Middle frontal gyrus (tissue), 1 donor: Measurements from ENCODE around the gene IER2.

Experiments used
- DNase-seq: peaks from one replicate; pipeline ENCODE4 v3.0.0-alpha.2; 2015; ENCODE audit warnings: low spot score; ENCODE audit errors: extremely low spot score

IER2 gene, protein sequence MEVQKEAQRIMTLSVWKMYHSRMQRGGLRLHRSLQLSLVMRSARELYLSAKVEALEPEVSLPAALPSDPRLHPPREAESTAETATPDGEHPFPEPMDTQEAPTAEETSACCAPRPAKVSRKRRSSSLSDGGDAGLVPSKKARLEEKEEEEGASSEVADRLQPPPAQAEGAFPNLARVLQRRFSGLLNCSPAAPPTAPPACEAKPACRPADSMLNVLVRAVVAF

DNA sequence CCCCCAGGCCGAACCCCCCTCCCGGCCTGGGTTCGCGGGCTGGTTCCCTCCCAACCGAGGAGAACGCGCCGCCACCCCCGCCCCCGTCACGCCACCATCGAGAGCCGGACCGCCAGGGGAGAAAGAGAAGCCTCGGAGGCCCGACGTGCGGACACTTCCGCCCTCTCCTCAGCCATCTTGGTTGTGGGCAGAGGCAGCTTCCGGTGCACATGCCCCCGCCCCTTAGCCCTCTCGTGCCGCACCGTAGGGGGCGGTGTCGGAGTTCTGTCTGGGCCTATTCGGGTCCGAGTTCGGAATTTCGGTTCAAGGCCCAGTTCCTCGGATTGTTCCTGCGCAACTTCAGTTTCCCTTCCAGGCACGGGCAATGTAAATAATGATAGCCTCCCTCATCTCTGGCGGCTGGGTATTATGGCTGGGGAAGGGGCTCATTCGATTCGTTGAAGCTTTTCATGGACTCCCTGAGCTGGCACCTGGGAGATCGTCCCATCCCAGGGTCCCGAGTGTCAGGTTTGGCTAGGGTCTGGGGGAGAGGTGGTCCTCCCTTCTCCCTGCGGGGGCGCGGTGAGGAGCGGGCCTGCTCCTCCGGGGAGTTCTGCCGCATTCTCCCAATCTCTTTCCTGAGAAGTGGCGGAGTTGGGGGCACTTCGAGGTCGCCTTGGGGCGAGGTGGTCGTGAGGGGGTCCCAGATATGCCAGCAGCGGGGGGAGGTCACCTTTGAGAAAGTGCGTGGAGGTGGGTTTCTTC lies at the start of gene IER2, which contains the start of gene STX10:
Gene IER2 (plus strand): TSS at position 225 of the 744 bp plus-strand sequence. CDS start 2,776 bp downstream, outside the sequence.
Gene STX10 (minus strand): TSS at position 189 of the 744 bp plus-strand sequence. CDS start 202 bp downstream, outside the sequence.
- peak; percentile 94 for DNase-seq

DNA sequence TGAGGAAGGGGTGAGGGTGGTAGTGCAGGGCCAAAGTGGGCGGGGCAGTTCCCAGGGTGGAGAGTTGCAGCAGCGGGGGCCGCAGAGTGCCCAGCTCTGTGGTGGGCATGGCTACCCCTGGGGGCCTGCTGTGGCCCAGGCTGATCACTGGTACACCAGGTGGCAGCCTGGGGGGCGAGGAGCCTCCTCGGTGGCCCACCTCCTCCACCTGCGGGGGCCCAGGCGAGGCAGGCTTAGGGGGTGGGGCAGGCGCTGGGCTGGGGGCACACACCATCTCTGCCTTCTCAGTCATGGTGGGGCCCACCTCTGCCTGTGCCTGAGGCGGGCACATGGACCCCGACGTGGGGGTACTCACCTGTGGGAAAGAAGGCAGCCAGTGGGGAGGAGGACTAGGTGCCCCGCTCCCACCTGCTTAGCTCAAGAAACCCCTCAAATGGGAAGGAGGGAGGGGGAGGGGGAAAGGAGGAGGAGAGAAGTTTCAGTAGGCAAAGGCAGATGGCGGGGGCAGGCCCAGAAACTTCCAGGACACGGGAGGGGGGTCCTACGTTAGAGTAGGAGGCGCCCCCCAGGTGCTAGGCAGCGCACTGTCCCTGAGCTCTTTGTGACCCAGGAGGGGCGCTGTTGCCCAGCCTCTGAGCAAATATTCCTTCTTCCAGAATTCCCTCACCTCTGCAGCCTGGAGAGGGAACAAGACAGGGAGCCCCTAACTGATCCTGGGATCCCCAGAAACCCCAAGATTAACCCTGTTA lies 49.2 kb upstream of the IER2 start:
- DNase-seq: no peak

DNA sequence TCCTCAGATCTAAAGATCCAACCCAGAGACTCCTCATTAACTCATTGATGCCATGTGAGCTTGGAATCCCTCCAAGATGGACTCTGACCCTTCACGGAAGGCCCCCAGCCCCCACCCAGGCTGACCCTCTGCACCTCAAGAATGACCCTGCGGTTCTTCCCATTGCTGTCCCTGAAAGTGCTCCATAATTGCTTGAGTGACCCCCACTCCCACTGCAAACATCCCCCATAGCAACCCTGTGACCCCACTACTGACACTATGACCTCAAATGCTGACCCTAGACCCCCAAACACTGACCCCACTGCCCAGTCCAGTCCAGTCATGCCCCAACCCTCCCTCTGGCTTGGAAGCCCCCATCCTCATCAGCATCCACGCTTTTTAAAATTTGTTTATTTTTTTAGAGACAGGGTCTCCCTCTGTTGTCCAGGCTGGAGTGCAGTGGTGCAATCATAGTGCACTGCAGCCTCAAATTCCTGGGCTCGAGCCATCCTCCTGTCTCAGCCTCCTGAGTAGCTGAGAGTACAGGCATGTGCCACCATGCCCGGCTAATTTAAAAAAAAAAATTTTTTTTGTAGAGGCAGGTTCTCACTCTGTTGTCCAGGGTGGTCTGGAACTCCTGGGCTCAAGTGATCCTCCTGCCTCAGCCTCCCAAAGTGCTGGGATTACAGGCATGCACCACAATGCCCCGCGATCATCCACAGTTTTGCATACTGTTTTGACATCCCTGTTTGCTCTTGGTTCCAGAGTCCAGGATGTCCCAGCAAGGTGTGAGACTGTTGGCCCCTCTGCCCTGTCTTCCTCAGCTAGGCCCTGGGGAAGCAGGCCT lies 48.4 kb upstream of the IER2 start:
- DNase-seq: no peak

DNA sequence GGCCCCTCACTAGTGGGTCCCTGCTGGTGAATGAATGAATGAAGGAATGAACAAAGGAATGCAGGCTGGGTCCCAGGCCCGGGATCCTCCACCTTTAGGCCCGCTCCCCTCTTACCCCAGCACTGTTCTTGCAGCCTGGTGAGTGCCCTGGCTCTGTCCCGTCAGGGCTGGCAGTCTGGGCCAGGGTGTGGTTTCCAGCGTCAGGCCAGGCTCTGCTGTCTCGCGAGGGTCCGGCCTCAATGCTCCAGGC lies 47.9 kb upstream of the IER2 start:
- no peak for DNase-seq

DNA sequence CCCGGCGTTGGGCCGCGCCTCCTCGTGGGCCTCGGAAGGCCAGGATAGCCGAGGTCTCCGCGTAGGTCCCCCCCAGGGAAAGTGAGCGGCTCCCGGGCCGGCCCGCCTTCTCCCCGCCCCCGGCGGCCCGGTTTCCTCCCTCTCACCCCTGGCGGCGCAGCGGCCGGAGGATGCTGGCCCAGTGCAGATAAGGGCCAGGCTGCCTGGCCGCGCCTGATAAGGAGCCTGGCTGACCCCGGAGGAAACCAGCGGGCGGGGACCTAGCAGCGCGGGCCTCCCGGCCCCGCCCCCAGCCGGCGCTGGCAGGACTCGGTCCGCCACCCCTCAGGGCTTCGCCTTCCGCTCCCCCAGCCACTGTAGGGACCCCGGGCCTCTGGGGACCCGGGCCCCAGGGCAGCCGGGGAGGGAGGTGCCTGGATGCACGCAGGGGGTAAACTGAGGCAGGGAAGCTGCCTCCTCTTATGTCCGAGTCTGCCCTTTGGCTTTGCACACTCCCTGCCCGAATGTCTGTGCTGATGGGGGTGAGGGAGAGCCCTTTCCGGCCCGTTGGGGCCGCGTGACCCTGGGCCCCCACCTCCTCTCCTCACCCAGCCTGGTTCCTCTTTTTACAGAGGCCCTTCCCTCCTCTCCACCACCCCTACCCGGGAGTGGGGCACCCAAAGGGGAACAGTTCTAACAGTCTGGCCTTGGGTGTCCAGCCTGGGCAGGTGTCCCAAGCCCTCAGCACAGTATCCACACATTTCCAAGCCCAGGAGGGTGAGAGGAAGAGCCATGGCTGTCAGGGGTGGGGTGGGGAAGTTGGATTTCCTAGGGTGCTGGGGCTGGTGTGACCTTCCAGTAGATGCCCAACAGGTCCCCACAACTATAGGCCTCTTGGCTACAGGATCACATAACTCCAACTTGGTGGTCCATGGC lies 47.3 kb upstream of the IER2 start, which contains the start of gene LYL1:
Gene LYL1 (minus strand): TSS at position 193 of the 915 bp plus-strand sequence. CDS start 1,687 bp downstream, outside the sequence.
- DNase-seq: no peak

DNA sequence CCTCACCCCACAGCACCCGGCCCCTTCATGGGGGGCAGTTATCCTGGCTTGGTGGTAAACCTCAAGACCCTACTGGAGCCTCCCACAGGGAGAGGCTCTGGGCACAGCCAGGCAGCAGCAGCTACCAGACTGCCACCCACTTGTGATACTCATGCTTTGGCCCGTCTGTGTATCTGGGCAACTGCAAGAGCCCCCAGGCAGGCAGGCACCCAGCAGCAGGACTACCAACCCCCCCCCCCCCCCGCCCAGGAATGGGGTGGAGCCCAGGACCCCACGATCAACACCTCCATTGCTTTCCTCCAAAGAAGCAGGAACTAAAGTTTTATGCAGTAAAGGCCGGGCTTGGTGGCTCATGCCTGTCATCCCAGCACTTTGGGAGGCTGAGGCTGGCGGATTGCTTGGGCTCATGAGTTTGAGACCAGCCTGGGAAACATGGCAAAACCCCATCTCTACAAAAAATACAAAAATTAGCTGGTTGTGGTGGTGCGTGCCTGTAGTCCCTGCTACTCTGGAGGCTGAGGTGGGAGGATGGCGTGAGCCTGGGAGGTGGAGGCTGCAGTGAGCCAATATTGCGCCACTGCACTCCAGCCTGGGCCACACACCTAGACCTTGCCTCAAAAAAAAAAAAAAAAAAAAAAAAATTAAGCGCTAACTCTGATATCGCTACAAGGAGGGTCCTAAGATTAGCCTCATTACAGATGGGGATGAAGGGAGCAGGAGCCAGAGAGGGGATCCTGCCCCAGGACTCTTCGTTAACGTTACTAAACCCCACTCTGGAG lies 46.4 kb upstream of the IER2 start:
- no peak for DNase-seq

DNA sequence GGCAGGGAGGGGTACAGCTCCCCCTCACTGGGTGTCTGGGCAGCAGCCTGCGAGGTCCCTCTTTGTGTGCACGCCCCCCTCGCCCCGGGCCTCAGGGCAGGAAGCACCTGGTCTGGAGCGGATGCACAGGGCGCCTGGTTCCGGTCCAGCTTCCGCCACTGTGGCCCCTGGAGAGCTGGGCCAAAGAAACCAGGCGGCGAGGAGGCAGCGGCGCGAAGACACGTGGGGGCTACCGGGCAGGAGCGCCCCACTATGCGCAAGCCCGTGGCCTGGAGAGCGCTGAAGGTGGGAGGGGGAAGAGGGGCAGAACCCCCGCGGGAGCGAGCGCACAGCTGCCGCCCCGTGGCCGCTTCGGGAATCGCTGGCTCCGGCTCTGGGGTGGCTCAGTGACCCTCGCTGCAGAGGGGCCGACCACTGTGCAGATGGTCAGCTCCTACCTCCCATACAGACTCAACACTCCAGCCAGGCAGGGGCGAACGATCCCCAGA lies 45.8 kb upstream of the IER2 start:
- no peak for DNase-seq

DNA sequence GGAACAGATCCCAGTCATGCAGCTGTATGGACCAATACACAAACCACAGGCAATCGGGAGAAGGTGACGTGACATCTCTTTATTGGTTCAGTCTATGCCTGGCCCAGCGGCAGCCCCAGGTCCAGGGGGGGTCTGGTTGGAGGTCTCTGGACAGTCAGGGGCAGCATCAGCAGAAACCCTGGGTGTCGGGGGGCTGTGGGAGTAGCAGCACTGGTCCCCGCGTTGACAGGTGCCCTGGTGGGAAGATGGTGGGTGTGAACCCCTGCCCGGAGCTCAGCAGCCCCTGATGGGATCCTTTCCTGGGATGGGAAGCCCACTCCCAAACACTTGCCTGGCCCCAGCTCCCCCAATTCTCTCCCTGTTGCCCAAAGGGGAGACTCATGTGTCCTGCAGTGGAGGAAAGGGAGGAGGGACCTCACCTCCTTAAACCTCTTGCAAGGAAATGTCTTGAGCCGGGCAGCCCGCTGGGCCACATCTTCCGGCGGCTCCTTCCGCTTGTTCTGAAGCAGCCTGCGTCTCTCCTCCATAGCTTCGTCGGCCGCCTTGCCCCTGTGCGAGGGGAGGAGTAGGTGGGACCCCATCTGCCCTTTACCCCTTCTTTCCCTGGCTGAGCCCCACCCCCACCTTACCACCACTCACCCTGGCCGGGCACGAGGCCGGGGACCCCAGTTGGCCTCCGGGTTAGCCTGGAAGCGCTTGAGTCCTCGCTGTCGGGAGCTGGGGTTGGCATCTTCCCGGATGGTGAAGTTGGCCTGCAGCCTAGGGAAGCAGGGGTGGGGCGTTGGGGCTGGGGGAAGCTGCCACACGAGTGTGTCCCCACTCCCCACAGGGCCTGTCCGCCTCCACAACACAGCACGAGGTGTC lies 45.1 kb upstream of the IER2 start:
- DNase-seq: no peak

DNA sequence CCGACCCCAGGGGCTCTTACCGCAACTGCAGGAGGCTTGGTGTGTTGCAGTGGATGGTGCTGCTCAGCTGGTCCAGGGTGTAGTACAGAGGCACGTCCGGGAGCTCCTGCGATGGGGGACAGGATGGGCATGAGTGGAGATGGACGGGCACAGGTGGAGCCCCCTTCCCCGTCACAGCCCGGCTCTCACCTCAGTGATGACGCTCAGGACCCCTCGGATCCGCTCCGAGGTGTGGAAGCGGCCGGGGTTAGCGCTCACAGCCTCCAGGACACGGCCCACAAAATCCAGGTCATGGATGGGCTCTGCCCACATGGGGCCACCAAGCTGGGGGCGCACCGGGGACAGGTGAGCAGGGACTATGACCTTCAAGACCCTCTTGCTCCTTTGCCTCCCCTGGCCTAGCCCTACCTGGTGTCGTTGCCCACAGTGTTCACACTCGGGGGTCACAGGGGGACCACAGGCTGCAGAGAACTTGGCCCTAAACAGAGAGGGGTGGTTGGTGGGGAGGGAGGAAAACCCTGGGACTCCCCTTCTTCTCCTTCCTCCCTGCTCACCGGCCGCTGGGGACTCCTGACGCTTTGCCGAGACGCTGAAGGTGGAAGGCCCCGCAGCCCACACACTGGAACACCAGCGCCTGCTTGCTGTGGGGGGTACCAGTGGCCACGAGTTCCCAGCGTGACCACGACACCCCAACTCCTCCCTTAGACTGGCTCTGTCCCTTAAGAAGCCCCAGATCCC lies 40.7 kb upstream of the IER2 start:
- DNase-seq: no peak

DNA sequence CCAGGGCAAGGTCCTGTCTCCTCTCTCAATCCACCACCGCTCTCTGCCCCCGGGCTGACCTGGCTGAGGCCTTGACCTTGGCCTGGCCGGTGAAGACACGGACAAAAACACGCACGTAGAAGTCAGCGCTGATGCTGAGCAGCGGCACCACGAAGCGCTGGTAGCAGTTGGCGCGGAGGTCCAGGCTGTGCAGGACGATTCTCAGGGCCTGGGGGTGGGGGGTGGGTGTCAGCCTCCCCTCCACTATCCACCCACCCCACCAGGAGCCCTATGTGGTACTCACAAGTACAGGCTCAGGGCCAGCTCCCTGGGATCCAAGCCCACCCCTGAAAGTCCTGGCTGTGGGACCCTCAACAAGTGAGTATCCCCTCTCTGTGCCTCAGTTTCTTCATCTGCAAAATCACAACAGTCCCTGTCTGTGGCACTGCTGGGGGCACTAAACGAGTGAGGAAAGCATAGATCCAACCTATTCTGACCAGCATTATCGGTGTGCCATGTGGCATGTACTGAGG lies 40.1 kb upstream of the IER2 start:
- no peak for DNase-seq

DNA sequence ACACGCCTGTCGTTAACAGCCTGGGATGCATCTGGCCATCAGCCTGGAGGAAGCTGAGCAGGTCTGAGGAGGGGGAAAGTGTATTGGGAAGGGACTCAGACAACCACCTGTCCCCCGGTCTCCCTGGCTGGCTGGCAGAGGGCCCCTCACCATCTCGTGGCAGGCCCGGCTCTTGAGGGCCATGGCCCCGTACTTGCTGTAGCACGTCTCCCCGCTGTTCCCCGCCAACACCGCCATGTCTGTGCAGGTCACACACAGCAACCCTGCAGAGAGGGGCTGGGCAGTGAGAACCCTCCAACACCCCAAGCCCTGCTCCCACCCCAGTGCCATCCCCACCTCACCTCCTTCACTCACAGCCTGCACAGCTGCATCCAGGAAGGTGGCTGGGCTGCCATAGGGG lies 37.7 kb upstream of the IER2 start:
- no peak for DNase-seq

DNA sequence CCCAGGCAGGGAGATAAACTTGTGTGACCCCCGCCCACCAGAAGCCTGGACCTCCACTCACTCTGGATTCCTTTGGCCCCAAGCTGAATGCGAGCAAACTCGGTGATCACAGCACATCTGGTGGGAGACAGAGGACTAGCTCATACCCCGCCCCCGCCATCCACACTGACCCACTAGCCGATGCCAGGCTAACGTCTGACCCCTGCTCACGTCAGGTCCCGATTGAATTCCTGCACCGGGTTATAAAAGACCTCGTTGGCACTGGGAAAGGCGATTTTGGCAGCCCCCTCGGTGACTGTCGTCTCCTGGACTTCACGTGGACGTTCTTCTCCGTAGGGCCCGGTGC lies 34.3 kb upstream of the IER2 start:
- DNase-seq: no peak

DNA sequence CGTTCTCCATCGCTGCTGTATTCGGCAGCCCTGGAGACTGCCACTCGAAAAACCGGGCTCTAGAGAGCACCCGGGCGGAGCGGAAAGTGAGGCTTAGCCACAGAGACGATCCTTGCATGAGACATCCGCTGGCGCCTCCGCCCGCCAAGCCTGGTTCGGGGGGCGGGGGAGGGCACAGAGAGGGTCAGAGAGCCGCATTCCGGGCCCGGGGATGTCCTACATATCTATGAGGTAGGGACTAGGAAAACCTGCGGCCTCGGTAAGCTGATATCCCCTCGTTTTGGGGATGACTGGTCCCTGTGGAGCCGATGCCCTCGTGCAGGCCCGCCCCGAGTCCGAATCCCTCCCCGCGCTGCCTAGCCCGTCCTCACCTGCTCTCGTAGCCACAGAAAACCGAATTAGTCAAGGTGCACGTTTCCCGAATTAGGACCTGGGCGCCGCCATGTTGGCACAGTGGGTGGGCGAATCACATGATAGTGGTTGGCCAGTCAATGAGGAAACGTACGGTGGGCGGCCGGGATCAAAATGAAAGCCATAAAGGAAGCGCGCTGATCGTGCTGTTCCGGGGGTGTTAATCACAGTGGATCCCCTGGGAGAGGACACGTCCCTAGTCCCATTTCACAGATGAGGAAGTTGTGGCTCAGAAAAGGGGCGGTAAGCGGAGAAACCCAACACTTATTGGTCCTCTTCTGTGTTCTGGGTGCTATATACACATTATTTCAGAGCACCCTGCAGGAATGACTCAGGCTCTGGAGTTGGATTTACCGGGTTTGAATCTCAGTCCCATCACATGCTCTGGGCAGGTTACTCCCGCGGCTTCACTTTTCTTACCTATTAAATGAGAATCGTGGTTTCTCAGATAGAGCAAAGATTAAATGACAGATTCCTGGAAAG lies 33.7 kb upstream of the IER2 start, which contains the start of gene TRMT1:
Gene TRMT1 (minus strand): TSS at position 459 of the 894 bp plus-strand sequence. CDS start 341 bp downstream, at position 118.
- peak; percentile 83 for DNase-seq

DNA sequence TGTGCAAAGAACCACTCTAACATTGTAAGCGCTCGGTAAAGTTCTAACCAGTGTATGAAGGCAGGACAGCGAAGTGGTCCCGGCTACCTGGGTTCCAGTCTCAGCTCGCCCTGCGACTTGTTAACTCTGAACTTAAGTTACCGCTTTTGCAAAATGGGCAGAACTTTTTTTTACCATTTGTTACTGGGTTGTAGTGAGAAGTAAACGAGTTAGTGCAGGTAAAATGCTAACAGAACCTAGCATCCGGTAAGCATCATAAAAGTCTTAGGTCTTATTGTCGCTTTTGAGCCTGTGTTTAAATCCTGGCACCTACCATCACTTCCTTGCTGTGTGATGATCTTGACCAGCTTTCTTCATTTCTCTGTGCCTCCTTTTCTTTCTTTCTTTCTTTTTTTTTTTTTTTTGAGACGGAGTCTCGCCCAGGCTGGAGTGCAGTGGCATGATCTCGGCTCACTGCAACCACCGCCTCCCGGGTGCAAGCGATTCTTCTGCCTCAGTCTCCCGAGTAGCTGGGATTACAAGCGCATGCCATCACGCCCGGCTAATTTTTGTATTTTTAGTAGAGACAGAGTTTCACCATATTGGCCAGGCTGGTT lies 32.9 kb upstream of the IER2 start:
- DNase-seq: no peak

DNA sequence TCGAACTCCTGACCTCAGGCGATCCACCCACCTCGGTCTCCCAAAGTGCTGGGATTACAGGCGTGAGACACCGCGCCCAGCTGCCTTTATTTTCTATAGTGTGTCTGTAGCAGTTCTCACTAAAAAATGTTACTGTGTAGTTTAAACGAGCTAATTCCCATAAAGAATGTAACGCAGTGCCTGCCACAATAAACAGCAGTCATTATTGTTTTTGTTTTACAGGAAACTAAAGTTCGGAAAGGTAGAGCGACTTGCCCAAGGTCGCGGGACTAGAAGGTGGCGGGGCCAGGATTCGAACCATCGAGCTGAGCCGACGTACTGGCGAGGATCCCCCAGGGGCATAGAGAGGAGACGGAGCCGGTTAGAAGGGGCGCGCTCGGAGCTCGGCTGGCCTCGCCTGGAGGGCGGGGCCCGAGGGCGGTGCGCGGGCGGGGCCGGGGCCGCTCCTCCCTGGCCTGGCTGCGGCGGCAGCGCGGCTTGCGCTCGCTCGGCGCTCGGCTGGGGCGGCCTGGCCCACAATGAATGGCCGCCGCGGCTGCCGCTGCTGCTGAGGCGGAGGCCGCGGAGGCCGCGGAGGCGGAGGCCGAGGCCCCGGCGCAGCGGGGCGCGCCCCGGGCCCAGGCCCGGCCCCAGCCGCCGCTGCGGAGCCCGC lies 32.3 kb upstream of the IER2 start, which contains the start of gene NACC1:
Gene NACC1 (plus strand): TSS at position 493 of the 652 bp plus-strand sequence. CDS start 16,944 bp downstream, outside the sequence.
- peak; percentile 86 for DNase-seq
